ENCODE data around the gene PARD3. TPM values are rescaled to one million over a fixed set of nuclear protein-coding genes. Genes with fewer than 3 reads are reported as not detected.

Gene PARD3
- polyA plus RNA-seq, 1 donor from 2014 or later = 12.4 TPM

- Histone ChIP-seq H3K36me3 (ENCODE audit: insufficient read depth, low read length) (no peaks in the 10 kb centered on the region), H3K4me3 (ENCODE audit: low read length) (no peak overlapping the region), H2AFZ (ENCODE audit: low read depth, low read length) (no peak overlapping the region), H3K27ac (ENCODE audit: low read length) (no peak overlapping the region), H3K9me3 (ENCODE audit: low read length) (no peaks in the 10 kb centered on the region), H3K27me3 (ENCODE audit: insufficient read depth, low read depth, low read length) (no peaks in the 10 kb centered on the region), H3K9ac (ENCODE audit: low read length) (no peak overlapping the region), H3K4me2 (ENCODE audit: low read length) (no peak overlapping the region), H3K9me2 (ENCODE audit: insufficient read depth, low read length) (no peaks in the 10 kb centered on the region), H3F3A (ENCODE audit: insufficient read depth, low read length, poor library complexity, severe bottlenecking) (no peaks in the 10 kb centered on the region), H4K20me1 (ENCODE audit: insufficient read depth) (no peaks in the 10 kb centered on the region), H3K79me2 (replicated peaks; ENCODE audit: insufficient read depth, low read length) (no peaks in the 10 kb centered on the region)
- TF ChIP-seq RAD21 (conservative IDR thresholded peaks at IDR 0.05) = no peak
- no peak for TF ChIP-seq TAF1 (IDR thresholded peaks at IDR 0.05; ENCODE audit: low read depth)
- no peak for TF ChIP-seq REST (IDR thresholded peaks at IDR 0.05; ENCODE audit: borderline replicate concordance)
- TF ChIP-seq EZH2 (IDR thresholded peaks at IDR 0.05; ENCODE audit: borderline replicate concordance, insufficient read depth, low read length, poor library complexity, severe bottlenecking) = no peak
- TF ChIP-seq EP300 (conservative IDR thresholded peaks at IDR 0.05; ENCODE audit: poor library complexity, severe bottlenecking) = no peak
- TF ChIP-seq MXI1 (conservative IDR thresholded peaks at IDR 0.05; ENCODE audit: poor library complexity, severe bottlenecking) = no peak
- TF ChIP-seq SMC3 (conservative IDR thresholded peaks at IDR 0.05; ENCODE audit: poor library complexity) = no peak
- TF ChIP-seq CTCF (IDR thresholded peaks at IDR 0.05; ENCODE audit: poor library complexity, severe bottlenecking) = no peak
- TF ChIP-seq POLR2AphosphoS5 (IDR thresholded peaks at IDR 0.05) = no peak
Observed at GRCh38 chr10:34406463-34407323, 408.4 kb downstream of the PARD3 start.

GRCh38 chr10:34405611-34406462, 409.3 kb downstream of the PARD3 start:
- TF ChIP-seq TAF1 (IDR thresholded peaks at IDR 0.05; ENCODE audit: low read depth) = no peak
- no peak for TF ChIP-seq EP300 (conservative IDR thresholded peaks at IDR 0.05; ENCODE audit: poor library complexity, severe bottlenecking)
- TF ChIP-seq RAD21 (conservative IDR thresholded peaks at IDR 0.05) = no peak
- TF ChIP-seq POLR2AphosphoS5 (IDR thresholded peaks at IDR 0.05) = no peak
- no peak for TF ChIP-seq EZH2 (IDR thresholded peaks at IDR 0.05; ENCODE audit: borderline replicate concordance, insufficient read depth, low read length, poor library complexity, severe bottlenecking)
- H3F3A ChIP-seq (ENCODE audit: insufficient read depth, low read length, poor library complexity, severe bottlenecking) = no peaks in the 10 kb centered on the region
- H3K9me3 ChIP-seq (ENCODE audit: low read length) = no peaks in the 10 kb centered on the region
- no peak overlapping the region for H2AFZ ChIP-seq (ENCODE audit: low read depth, low read length)
- H3K27ac ChIP-seq (ENCODE audit: low read length) = no peak overlapping the region
- H4K20me1 ChIP-seq (ENCODE audit: insufficient read depth) = no peaks in the 10 kb centered on the region
- H3K9me2 ChIP-seq (ENCODE audit: insufficient read depth, low read length) = no peaks in the 10 kb centered on the region
- no peak overlapping the region for H3K4me3 ChIP-seq (ENCODE audit: low read length)
- H3K36me3 ChIP-seq (ENCODE audit: insufficient read depth, low read length) = no peaks in the 10 kb centered on the region
- no peaks in the 10 kb centered on the region for H3K27me3 ChIP-seq (ENCODE audit: insufficient read depth, low read depth, low read length)
- H3K9ac ChIP-seq (ENCODE audit: low read length) = no peak overlapping the region
- H3K79me2 ChIP-seq (replicated peaks; ENCODE audit: insufficient read depth, low read length) = no peaks in the 10 kb centered on the region
- H3K4me2 ChIP-seq (ENCODE audit: low read length) = no peak overlapping the region
